GM06990 (cell line): ENCODE measurements around the gene SGPP2.
"Not testable (repeated sequence)": the region's sequence is repeated elsewhere in the genome, so short reads cannot be mapped to it uniquely, and the experiment has no call there.

ENCODE experiments used
- DNase-seq: peaks from one replicate; pipeline ENCODE4 v3.0.0-alpha.2; 2011; ENCODE audit not compliant: insufficient read length; ENCODE audit errors: extremely low read depth
- H3K27me3 ChIP-seq: replicated peaks from 2 replicates; pipeline ENCODE4 v1.6.0; 2011; ENCODE audit warnings: low read length; ENCODE audit not compliant: control insufficient read depth, insufficient read depth
- H3K36me3 ChIP-seq: 2 replicates; pipeline ENCODE4 v1.5.1; 2011; ENCODE audit warnings: low read length; ENCODE audit not compliant: control insufficient read depth, insufficient read depth
- H3K4me3 ChIP-seq: replicated peaks from 2 replicates; pipeline ENCODE4 v1.5.1; 2011; ENCODE audit warnings: low read depth, mild to moderate bottlenecking, control low read depth, low read length
- TF ChIP-seq, protein P1 (sequence below): IDR thresholded peaks from 2 replicates; pipeline ENCODE4 v1.5.1; 2011; ENCODE audit warnings: low read length, control low read depth, mild to moderate bottlenecking, inconsistent platforms; ENCODE audit not compliant: insufficient read depth, poor library complexity, severe bottlenecking

Gene SGPP2

DNA sequence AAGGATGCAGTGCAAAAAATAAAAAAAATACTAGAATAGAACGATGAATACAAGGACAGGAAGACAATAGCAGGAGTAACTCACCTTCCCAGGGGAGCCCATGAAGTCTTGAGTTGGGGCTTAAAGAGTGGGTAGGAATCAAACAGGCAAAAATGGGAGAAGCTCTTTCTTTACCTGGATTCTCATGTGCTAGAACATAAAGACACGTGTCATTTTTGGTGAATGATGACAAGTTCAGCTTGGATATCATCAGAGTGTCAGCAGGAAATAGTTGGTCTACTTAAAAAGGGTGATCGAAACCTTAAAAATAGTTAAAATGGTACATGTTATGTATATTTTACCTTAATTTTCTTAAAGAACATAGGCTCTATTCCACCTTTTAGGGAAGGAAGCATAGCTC lies 5.7 kb downstream of the SGPP2 start:
- Histone ChIP-seq H3K4me3 (no peak overlapping the region), H3K36me3 (no peaks in the 10 kb centered on the region), H3K27me3 (no peaks in the 10 kb centered on the region)
- DNase-seq, result no peak
- TF ChIP-seq, protein P1, sequence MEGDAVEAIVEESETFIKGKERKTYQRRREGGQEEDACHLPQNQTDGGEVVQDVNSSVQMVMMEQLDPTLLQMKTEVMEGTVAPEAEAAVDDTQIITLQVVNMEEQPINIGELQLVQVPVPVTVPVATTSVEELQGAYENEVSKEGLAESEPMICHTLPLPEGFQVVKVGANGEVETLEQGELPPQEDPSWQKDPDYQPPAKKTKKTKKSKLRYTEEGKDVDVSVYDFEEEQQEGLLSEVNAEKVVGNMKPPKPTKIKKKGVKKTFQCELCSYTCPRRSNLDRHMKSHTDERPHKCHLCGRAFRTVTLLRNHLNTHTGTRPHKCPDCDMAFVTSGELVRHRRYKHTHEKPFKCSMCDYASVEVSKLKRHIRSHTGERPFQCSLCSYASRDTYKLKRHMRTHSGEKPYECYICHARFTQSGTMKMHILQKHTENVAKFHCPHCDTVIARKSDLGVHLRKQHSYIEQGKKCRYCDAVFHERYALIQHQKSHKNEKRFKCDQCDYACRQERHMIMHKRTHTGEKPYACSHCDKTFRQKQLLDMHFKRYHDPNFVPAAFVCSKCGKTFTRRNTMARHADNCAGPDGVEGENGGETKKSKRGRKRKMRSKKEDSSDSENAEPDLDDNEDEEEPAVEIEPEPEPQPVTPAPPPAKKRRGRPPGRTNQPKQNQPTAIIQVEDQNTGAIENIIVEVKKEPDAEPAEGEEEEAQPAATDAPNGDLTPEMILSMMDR, result no peak

- DNase-seq, result no peak
- TF ChIP-seq, protein P1, result no peak
- no peak overlapping the region for H3K4me3 ChIP-seq
- no peaks in the 10 kb centered on the region for H3K27me3 ChIP-seq
- no peaks in the 10 kb centered on the region for H3K36me3 ChIP-seq
Observed at GRCh38 chr2:222430681-222431080, 6.3 kb downstream of the SGPP2 start.

GRCh38 chr2:222431869-222432268 lies 7.5 kb downstream of the SGPP2 start:
- Histone ChIP-seq H3K36me3 (peaks cover 2% of the 10 kb centered on the region; the same call in 1 of the 2 replicates), H3K27me3 (no peaks in the 10 kb centered on the region), H3K4me3 (no peak overlapping the region)
- TF ChIP-seq, protein P1, result no peak
- no peak for DNase-seq

GRCh38 chr2:222433332-222434173 lies 9.2 kb downstream of the SGPP2 start:
- Histone ChIP-seq H3K27me3 (no peaks in the 10 kb centered on the region), H3K36me3 (peaks cover 2% of the 10 kb centered on the region; the same call in 1 of the 2 replicates), H3K4me3 (no peak overlapping the region; the same call in 1 of the 2 replicates)
- TF ChIP-seq, protein P1, result no peak
- no peak for DNase-seq

DNA sequence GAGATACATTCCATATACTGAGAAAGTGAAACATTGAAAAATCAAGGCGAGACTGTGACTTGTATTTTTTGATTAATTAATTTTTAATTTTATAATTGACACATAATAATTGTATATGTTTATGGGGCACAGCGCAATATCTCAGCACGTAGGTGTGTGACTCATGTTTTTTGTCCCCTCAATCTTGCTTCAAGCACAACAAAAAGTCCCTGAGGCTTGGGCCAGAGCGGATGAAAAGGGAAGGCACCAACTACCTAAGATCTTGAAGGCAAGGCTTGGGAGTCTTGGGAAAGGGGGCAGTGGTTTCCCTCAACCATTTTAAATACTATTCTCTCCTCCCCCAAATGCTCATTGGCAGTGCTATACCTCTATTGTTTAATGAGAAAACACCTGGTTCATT lies 9.9 kb downstream of the SGPP2 start:
- no peak overlapping the region; the same call in 1 of the 2 replicates for H3K4me3 ChIP-seq
- no peaks in the 10 kb centered on the region for H3K27me3 ChIP-seq
- DNase-seq, result no peak
- TF ChIP-seq, protein P1, result no peak
- H3K36me3 ChIP-seq, result peaks cover 2% of the 10 kb centered on the region; the same call in 1 of the 2 replicates

DNA sequence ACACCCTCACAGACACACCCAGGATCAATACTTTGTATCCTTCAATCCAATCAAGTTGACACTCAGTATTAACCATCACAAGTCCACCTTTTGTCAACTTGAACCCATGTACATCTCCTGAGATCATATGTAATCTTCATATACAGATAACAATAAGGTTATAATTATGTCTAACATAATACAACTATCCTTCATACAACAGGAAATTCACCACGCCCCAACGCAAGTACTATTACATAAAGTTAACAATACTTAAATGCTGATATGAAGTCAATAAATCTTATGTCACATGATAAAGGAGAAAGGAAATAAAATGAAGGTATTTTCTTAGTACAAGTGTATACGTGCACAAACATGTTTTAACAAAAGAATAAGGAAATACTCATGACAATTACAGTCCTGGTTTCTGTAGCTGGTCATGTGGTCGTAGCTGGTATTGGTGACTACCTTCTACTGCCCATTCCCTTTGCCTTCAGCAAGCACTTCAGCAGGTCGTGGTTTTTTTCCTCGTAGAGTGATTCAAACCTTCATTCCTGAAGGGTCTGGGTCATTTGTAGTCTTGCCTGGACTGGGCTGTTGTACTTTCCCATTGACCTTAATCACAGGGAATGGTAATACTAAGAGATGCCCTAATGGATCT lies 11.2 kb downstream of the SGPP2 start:
- not testable (repeated sequence) for H3K27me3 ChIP-seq, DNase-seq

More for the DNA sequence above, 11.2 kb downstream of the SGPP2 start:
- not testable (repeated sequence) for H3K4me3 ChIP-seq, H3K36me3 ChIP-seq
